HT1080 (cell line): ENCODE measurements around the gene NTHL1. TPM values are rescaled to one million over a fixed set of nuclear protein-coding genes. Genes with fewer than 3 reads are reported as not detected.

Experiments
- DNase-seq: peaks from one replicate; pipeline ENCODE4 v3.0.0-alpha.2; 2015; ENCODE audit warnings: low read depth
- small RNA-seq: library from RNA; depleted of rRNA; stranded (forward); fragments of <200 nt; gene quantifications from one replicate; pipeline ENCODE3, GENCODE V24; 2014
- total RNA-seq: library from RNA; depleted of rRNA; stranded (reverse); fragments of >200 nt; shearing (Covaris generic); gene quantifications from 2 replicates; pipeline ENCODE4 v1.2.3, GENCODE V29; 2014; rRNA removed

Gene NTHL1
- total RNA-seq, 1 experiment from 2014 or later: 61.5 TPM

GRCh38 chr16:1997494-1998359, 49.9 kb downstream of the NTHL1 start:
- DNase-seq: no peak

GRCh38 chr16:1993731-1994131, 53.9 kb downstream of the NTHL1 start:
- no peak for DNase-seq

- DNase-seq: no peak
Measured at GRCh38 chr16:1992704-1993317, 54.8 kb downstream of the NTHL1 start.

- no peak for DNase-seq
Measured at GRCh38 chr16:1991948-1992703, 55.5 kb downstream of the NTHL1 start.

GRCh38 chr16:1991588-1991947, 56.1 kb downstream of the NTHL1 start:
- DNase-seq: no peak

- DNase-seq: no peak
Measured at GRCh38 chr16:1991135-1991551, 56.5 kb downstream of the NTHL1 start.

- DNase-seq: no peak
Measured at GRCh38 chr16:1990351-1991134, 57.1 kb downstream of the NTHL1 start.

- no peak for DNase-seq
Measured at GRCh38 chr16:1990101-1990350, 57.6 kb downstream of the NTHL1 start.

Small RNAs within 50 kb of the gene (small RNA-seq; reads per million reads assigned to genes)
- not detected for gene MIR1225
- not detected for gene RN7SL219P

Other genes with a start within 250 kb of the NTHL1 start
- 35.9 and 45.7 TPM in 2 replicates for gene HAGH, start 221.0 kb downstream of the NTHL1 start, total RNA-seq
- 78.8 and 81.1 TPM in 2 replicates for gene FAHD1, start 220.6 kb downstream of the NTHL1 start, total RNA-seq
- gene MEIOB, start 175.7 kb downstream of the NTHL1 start, total RNA-seq: not detected in 2 replicates
- gene HS3ST6, start 129.4 kb downstream of the NTHL1 start, total RNA-seq: not detected in 2 replicates
- gene MSRB1, start 104.6 kb downstream of the NTHL1 start, total RNA-seq: 26.1 and 38.7 TPM in 2 replicates
- gene RPL3L, start 93.1 kb downstream of the NTHL1 start, total RNA-seq: not detected in 2 replicates
- gene NDUFB10, start 88.3 kb downstream of the NTHL1 start, total RNA-seq: 559 and 621 TPM in 2 replicates
- 5,088 and 5,569 TPM in 2 replicates for gene RPS2, start 83.0 kb downstream of the NTHL1 start, total RNA-seq
- not detected in 2 replicates for gene RNF151, start 81.0 kb downstream of the NTHL1 start, total RNA-seq
- gene TBL3, start 75.8 kb downstream of the NTHL1 start, total RNA-seq: 47.8 and 53.4 TPM in 2 replicates
- gene NOXO1, start 66.4 kb downstream of the NTHL1 start, total RNA-seq: 0.43 TPM in 1 of 2 replicates, not detected in the other
- gene GFER, start 63.6 kb downstream of the NTHL1 start, total RNA-seq: 75.7 and 85.5 TPM in 2 replicates
- gene SYNGR3, start 57.9 kb downstream of the NTHL1 start, total RNA-seq: 2.4 and 2.5 TPM in 2 replicates
- 46.2 and 50.4 TPM in 2 replicates for gene ZNF598, start 38.0 kb downstream of the NTHL1 start, total RNA-seq
- 0.30 and 0.35 TPM in 2 replicates for gene NPW, start 28.0 kb downstream of the NTHL1 start, total RNA-seq
- gene NHERF2, start 20.9 kb downstream of the NTHL1 start, total RNA-seq: 118 and 158 TPM in 2 replicates
- gene TSC2, start 151 bp upstream of the NTHL1 start, total RNA-seq: 50.2 and 59.6 TPM in 2 replicates
- gene PKD1, start 88.1 kb upstream of the NTHL1 start, total RNA-seq: 55.1 and 58.6 TPM in 2 replicates
- gene RAB26, start 100.8 kb upstream of the NTHL1 start, total RNA-seq: 9.5 and 13.4 TPM in 2 replicates
- 122 and 138 TPM in 2 replicates for gene TRAF7, start 107.9 kb upstream of the NTHL1 start, total RNA-seq
- 0.10 and 1.2 TPM in 2 replicates for gene CASKIN1, start 148.8 kb upstream of the NTHL1 start, total RNA-seq
- 50.0 and 69.1 TPM in 2 replicates for gene MLST8, start 157.6 kb upstream of the NTHL1 start, total RNA-seq
- 2.0 and 7.3 TPM in 2 replicates for gene BRICD5, start 163.0 kb upstream of the NTHL1 start, total RNA-seq
- 40.0 and 50.1 TPM in 2 replicates for gene PGP, start 167.0 kb upstream of the NTHL1 start, total RNA-seq
- 37.4 and 41.2 TPM in 2 replicates for gene E4F1, start 175.8 kb upstream of the NTHL1 start, total RNA-seq
- 2.1 and 3.7 TPM in 2 replicates for gene DNASE1L2, start 188.6 kb upstream of the NTHL1 start, total RNA-seq
- gene ECI1, start 203.8 kb upstream of the NTHL1 start, total RNA-seq: 32.5 and 40.0 TPM in 2 replicates
- 249 and 290 TPM in 2 replicates for gene RNPS1, start 220.3 kb upstream of the NTHL1 start, total RNA-seq